ENCODE results near the gene FAM81B.

DNA sequence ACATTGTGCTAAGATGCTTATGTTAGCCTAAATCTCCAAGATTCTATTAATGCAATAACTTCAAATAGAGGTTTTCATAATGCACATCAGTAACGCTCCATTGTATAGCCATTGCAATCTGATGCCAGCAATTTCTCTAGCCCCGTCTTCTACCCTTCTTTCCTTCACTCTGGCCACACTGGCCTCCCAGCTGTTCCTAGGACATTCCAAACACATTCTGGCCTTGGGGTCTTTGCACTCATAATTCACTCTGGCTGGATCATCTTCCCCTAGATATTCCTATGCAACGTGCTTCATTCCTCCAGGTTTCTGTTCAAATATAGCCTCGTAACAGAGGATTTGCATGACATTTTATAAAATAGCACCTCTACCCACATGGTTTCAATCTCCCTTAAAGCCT, 23.3 kb downstream of the FAM81B start:
- TF ChIP-seq, protein P1, sequence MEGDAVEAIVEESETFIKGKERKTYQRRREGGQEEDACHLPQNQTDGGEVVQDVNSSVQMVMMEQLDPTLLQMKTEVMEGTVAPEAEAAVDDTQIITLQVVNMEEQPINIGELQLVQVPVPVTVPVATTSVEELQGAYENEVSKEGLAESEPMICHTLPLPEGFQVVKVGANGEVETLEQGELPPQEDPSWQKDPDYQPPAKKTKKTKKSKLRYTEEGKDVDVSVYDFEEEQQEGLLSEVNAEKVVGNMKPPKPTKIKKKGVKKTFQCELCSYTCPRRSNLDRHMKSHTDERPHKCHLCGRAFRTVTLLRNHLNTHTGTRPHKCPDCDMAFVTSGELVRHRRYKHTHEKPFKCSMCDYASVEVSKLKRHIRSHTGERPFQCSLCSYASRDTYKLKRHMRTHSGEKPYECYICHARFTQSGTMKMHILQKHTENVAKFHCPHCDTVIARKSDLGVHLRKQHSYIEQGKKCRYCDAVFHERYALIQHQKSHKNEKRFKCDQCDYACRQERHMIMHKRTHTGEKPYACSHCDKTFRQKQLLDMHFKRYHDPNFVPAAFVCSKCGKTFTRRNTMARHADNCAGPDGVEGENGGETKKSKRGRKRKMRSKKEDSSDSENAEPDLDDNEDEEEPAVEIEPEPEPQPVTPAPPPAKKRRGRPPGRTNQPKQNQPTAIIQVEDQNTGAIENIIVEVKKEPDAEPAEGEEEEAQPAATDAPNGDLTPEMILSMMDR (IDR thresholded peaks at IDR 0.05) = no peak
- TF ChIP-seq EP300 (IDR thresholded peaks at IDR 0.05) (no peak), ESRRA (IDR thresholded peaks at IDR 0.05; ENCODE audit: borderline replicate concordance, low read length) (no peak)
